Right lobe of liver (tissue), 4 donors: ENCODE results near the gene PPM1H.

Experiments used
- CTCF ChIP-seq, 4 donors: fragments of 200-600 bp in 3 of 4; fragments of 450-650 bp in 1 of 4; IDR thresholded peaks; one replicate each; pipeline versions ENCODE4 v1.5.1 to v1.8.0; 2016 to 2022; ENCODE audit warnings: antibody characterized with exemption in 4 of 4, mild to moderate bottlenecking in 2 of 4
- POLR2A ChIP-seq: fragments of 450-650 bp; IDR thresholded peaks from one replicate; pipeline ENCODE4 v1.6.1; 2017; ENCODE audit warnings: antibody characterized with exemption, mild to moderate bottlenecking
- donor health status: DM: no; HTN: no; CAD: no.
- donor health status: DM: no; HTN: no; CAD: no.
- donor health status: DM: no; HTN: yes; CAD: no.

GRCh38 chr12:62656591-62657362 lies 278.2 kb downstream of the PPM1H start:
- TF ChIP-seq POLR2A = no peak
- TF ChIP-seq CTCF (IDR thresholded peaks at IDR 0.05) = no peak
